Measurements from ENCODE around the gene PAM.
A peak's percentile ranks its signal among the peaks of the same experiment; 100 is the strongest.

PAM gene

GRCh38 chr5:102858808-102859207, 103.7 kb downstream of the PAM start:
- no peak for DNase-seq (ENCODE audit: low read depth in 2 of 2)

GRCh38 chr5:102860035-102860434, 104.9 kb downstream of the PAM start:
- DNase-seq (ENCODE audit: low read depth in 2 of 2) = no peak

GRCh38 chr5:102863058-102863457, 108.0 kb downstream of the PAM start:
- no peak for DNase-seq (ENCODE audit: low read depth in 2 of 2)

GRCh38 chr5:102863764-102864560, 108.9 kb downstream of the PAM start:
- DNase-seq (ENCODE audit: low read depth in 2 of 2) = no peak

- DNase-seq (ENCODE audit: low read depth in 2 of 2) = no peak
These were observed 110.0 kb downstream of the PAM start for GRCh38 chr5:102865171-102865509.

- DNase-seq (ENCODE audit: low read depth in 2 of 2) = peak; percentile 24 to 30
These were observed 110.6 kb downstream of the PAM start for GRCh38 chr5:102865510-102866236.

- DNase-seq (ENCODE audit: low read depth in 2 of 2) = no peak
These were observed 111.1 kb downstream of the PAM start for GRCh38 chr5:102866237-102866600.

GRCh38 chr5:102867992-102868662, 113.0 kb downstream of the PAM start:
- no peak for DNase-seq (ENCODE audit: low read depth in 2 of 2)

GRCh38 chr5:102869230-102869629, 114.1 kb downstream of the PAM start:
- DNase-seq (ENCODE audit: low read depth in 2 of 2) = no peak

GRCh38 chr5:102873379-102873932, 118.4 kb downstream of the PAM start:
- no peak for DNase-seq (ENCODE audit: low read depth in 2 of 2)

- DNase-seq (ENCODE audit: low read depth in 2 of 2) = no peak
These were observed 118.9 kb downstream of the PAM start for GRCh38 chr5:102874054-102874453.

- no peak for DNase-seq (ENCODE audit: low read depth in 2 of 2)
These were observed 120.6 kb downstream of the PAM start for GRCh38 chr5:102875721-102876123.

- no peak for DNase-seq (ENCODE audit: low read depth in 2 of 2)
These were observed 121.5 kb downstream of the PAM start for GRCh38 chr5:102876610-102877009.

- no peak for DNase-seq (ENCODE audit: low read depth in 2 of 2)
These were observed 124.6 kb downstream of the PAM start for GRCh38 chr5:102879741-102880140.

GRCh38 chr5:102886586-102886985, 131.5 kb downstream of the PAM start:
- DNase-seq (ENCODE audit: low read depth in 2 of 2) = no peak

GRCh38 chr5:102888483-102888882, 133.4 kb downstream of the PAM start:
- DNase-seq (ENCODE audit: low read depth in 2 of 2) = no peak

GRCh38 chr5:102889033-102889432, 133.9 kb downstream of the PAM start:
- no peak for DNase-seq (ENCODE audit: low read depth in 2 of 2)

GRCh38 chr5:102890133-102890532, 135.0 kb downstream of the PAM start:
- no peak for DNase-seq (ENCODE audit: low read depth in 2 of 2)

- no peak for DNase-seq (ENCODE audit: low read depth in 2 of 2)
These were observed 136.1 kb downstream of the PAM start for GRCh38 chr5:102891175-102891574.

GRCh38 chr5:102893942-102894341, 138.8 kb downstream of the PAM start:
- DNase-seq (ENCODE audit: low read depth in 2 of 2) = no peak

- no peak for DNase-seq (ENCODE audit: low read depth in 2 of 2)
These were observed 140.1 kb downstream of the PAM start for GRCh38 chr5:102895234-102895633.

GRCh38 chr5:102895976-102896375, 140.9 kb downstream of the PAM start:
- DNase-seq (ENCODE audit: low read depth in 2 of 2) = no peak
